ENCODE data around the gene DTNBP1.

GRCh38 chr6:15682965-15683822, 20.4 kb upstream of the DTNBP1 start:
- TF ChIP-seq ZEB2 (tag by site-specific recombination; IDR thresholded peaks at IDR 0.05) (no peak), PRDM1 (tag by site-specific recombination; IDR thresholded peaks at IDR 0.05) (no peak)

All from HEK293 (cell line).